ENCODE results near the gene SART3. TPM values are rescaled to one million over a fixed set of nuclear protein-coding genes. Genes with fewer than 3 reads are reported as not detected.

The SART3 gene
- total RNA-seq, 3 donors from 2014 or later, result 49.8 to 62.9 (median 60.2) TPM

DNA sequence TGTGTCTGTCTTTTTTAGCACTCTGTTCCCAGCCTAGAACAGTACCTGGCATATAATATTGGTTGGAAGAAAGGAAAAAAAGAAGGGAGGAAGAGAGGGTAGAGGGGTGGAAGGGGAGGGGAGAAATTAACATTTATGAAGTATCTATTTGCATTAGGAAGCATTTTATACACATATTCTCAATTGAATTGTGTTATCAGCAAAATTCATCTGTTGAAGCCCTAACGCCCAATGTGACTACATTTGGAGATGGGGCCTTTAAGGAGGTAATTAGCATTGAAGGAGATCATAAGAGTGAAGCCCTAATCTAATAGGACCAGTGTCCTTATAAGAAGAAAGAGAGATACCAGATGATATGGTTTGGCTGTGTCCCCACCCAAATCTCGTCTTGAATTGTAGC, 76.1 kb downstream of the SART3 start:
- no peak overlapping the region for H3K4me3 ChIP-seq
- H3K36me3 ChIP-seq, result no peaks in the 10 kb centered on the region
- no peak overlapping the region for H3K27ac ChIP-seq
- TF ChIP-seq, protein P1, sequence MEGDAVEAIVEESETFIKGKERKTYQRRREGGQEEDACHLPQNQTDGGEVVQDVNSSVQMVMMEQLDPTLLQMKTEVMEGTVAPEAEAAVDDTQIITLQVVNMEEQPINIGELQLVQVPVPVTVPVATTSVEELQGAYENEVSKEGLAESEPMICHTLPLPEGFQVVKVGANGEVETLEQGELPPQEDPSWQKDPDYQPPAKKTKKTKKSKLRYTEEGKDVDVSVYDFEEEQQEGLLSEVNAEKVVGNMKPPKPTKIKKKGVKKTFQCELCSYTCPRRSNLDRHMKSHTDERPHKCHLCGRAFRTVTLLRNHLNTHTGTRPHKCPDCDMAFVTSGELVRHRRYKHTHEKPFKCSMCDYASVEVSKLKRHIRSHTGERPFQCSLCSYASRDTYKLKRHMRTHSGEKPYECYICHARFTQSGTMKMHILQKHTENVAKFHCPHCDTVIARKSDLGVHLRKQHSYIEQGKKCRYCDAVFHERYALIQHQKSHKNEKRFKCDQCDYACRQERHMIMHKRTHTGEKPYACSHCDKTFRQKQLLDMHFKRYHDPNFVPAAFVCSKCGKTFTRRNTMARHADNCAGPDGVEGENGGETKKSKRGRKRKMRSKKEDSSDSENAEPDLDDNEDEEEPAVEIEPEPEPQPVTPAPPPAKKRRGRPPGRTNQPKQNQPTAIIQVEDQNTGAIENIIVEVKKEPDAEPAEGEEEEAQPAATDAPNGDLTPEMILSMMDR (IDR thresholded peaks at IDR 0.05), result no peak
- TF ChIP-seq POLR2A (IDR thresholded peaks at IDR 0.05) (no peak), POLR2AphosphoS5 (IDR thresholded peaks at IDR 0.05) (no peak)
- H3K27me3 ChIP-seq, result no peaks in the 10 kb centered on the region
- DNase-seq (ENCODE audit: low spot score in 2 of 2), result no peak
- intact Hi-C loops (cut with DNase I; ENCODE audit: low total_unique reads), result loop anchor here (5.0 kb wide), 2 partner anchors 262 to 1188 kb away; no protein-coding TSS in a partner anchor
- H3K4me1 ChIP-seq, result no peaks in the 10 kb centered on the region
- peaks cover 4 to 9% of the 10 kb centered on the region in 2 donors for H3K9me3 ChIP-seq

DNA sequence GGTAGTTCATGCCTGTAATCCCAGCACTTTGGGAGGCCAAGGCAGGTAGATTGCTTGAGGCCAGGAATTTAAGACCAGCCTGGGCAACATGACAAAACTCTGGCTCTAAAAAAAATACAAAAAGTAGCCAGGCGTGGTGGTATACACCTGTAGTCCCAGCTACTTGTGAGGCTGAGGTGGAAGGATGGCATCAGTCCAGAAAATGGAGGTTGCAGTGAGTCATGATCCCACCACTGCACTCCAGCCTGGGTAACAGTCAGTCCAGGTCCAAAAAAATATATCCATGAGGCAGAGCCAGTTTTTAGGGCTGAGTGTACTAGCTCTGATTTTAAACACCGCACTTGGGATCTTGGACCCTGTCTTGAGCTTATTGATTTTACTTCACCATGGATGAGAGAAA, 76.5 kb downstream of the SART3 start:
- no peaks in the 10 kb centered on the region for H3K4me1 ChIP-seq
- no peaks in the 10 kb centered on the region for H3K27me3 ChIP-seq
- no peak for TF ChIP-seq POLR2AphosphoS5 (IDR thresholded peaks at IDR 0.05)
- TF ChIP-seq, protein P1 (IDR thresholded peaks at IDR 0.05), result no peak
- TF ChIP-seq POLR2A (IDR thresholded peaks at IDR 0.05), result no peak
- H3K9me3 ChIP-seq, result peaks cover 4 to 9% of the 10 kb centered on the region in 2 donors
- no peak for DNase-seq (ENCODE audit: low spot score in 2 of 2)
- H3K36me3 ChIP-seq, result no peaks in the 10 kb centered on the region
- no peak overlapping the region for H3K4me3 ChIP-seq
- no peak overlapping the region for H3K27ac ChIP-seq
- intact Hi-C loops (cut with DNase I; ENCODE audit: low total_unique reads), result no loop called here

DNA sequence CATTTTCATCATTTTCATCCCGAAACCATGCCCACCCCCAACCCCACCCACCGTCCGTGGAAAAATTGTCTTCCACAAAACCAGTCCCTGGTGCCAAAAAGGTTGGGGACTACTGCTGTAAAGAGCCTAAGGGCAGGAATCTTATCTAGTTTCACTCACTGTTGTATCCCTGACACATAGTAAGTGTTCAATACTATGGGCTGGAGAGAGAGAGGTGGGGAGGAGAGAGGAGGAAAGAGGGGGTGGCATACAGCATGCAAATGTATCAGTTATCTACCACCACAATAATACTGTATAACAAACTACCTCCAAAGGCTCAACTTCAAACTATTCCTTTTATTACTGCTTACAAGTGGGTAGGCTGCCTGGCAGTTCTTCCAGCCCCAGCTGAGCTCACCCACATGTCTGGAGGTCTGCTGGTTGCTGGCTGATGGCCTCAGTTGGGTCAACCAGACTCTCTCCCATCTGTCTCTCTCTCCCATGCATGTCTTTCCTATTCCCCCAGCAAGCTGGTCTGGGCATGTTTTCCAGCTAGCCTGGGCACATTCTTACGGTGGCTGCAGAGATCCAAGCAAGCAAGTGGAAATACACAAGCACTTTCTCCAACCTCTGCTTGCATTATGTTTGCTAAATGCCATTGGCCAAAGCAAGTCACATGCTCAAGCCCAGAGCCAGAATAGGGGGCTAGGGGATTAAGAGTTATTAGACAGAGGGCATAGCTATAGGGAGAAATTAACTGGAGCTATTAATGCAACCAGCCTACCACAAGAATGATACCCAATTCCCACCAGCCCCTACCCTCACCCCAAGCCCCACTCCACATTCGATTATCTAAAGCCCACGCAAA, 77.5 kb downstream of the SART3 start:
- no peak overlapping the region for H3K27ac ChIP-seq
- intact Hi-C loops (cut with DNase I; ENCODE audit: low total_unique reads), result no loop called here
- H3K27me3 ChIP-seq, result no peaks in the 10 kb centered on the region
- TF ChIP-seq, protein P1 (IDR thresholded peaks at IDR 0.05), result no peak
- TF ChIP-seq POLR2A (IDR thresholded peaks at IDR 0.05) (no peak), POLR2AphosphoS5 (IDR thresholded peaks at IDR 0.05) (no peak)
- no peak overlapping the region for H3K4me3 ChIP-seq
- peaks cover 4 to 9% of the 10 kb centered on the region in 2 donors for H3K9me3 ChIP-seq
- no peaks in the 10 kb centered on the region for H3K4me1 ChIP-seq
- H3K36me3 ChIP-seq, result no peaks in the 10 kb centered on the region
- peak in 1 of 2 donors; percentile 24 for DNase-seq (ENCODE audit: low spot score in 2 of 2)

DNA sequence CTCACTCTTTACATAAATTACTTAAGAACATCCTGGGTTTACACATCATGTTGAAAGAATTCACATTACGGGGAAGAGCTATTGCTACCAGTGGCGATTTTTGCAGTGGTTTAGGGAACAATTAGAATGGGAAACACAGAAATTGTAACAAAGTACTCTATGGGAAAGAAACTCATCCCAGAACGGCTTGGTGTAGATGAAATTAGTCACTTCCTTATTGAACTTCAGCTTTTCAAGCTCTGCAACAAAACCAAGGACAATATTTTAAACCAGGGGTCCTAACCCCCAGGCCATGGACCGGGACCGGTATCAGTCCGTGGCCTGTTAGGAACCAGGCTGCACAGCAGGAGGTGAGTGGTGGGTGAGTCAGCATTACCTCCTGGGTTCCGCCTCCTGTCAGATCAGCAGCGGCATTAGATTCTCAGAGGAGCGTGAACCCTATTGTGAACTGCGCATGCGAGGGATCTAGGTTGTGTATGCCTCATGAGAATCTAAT, 78.2 kb downstream of the SART3 start:
- Histone ChIP-seq H3K9me3 (peaks cover 4 to 9% of the 10 kb centered on the region in 2 donors), H3K27ac (no peak overlapping the region), H3K4me3 (no peak overlapping the region), H3K27me3 (no peaks in the 10 kb centered on the region), H3K4me1 (no peaks in the 10 kb centered on the region), H3K36me3 (no peaks in the 10 kb centered on the region)
- intact Hi-C loops (cut with DNase I; ENCODE audit: low total_unique reads), result no loop called here
- no peak for TF ChIP-seq POLR2A (IDR thresholded peaks at IDR 0.05)
- no peak for TF ChIP-seq POLR2AphosphoS5 (IDR thresholded peaks at IDR 0.05)
- TF ChIP-seq, protein P1 (IDR thresholded peaks at IDR 0.05), result no peak
- DNase-seq (ENCODE audit: low spot score in 2 of 2), result no peak

DNA sequence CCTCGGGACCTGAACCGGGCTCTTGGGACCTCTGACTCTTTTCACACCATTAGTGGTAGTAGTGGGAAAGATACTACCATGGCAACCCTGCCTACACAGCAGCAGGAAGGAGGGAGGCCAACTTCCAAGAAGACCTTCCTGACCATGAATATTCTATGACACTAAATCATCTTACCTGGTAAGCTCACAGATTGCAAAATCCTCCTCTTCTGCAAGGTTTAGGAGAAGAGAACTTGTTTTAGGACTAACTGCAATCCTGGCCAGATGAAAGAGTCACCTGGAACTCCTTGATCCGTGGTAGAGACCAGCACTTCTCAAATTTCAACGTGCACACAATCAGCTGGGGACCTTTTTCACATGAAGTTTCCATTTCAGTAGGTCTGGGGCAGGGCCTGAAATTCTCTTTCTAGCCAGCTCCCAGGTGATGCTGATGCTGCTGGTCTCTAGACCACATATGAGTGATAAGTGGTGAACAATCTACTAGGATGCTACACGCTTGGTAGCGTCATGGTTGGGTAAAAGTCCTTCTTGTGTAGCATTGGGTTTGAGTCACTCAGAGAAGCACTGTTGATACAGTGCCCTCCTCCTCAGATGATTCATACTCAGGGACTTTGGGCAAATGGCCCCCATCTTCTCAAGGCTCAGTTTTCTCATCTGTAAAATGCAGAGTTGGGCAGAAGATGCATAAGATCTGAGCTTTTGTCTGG, 81.5 kb downstream of the SART3 start:
- Histone ChIP-seq H3K4me1 (no peaks in the 10 kb centered on the region), H3K27me3 (no peaks in the 10 kb centered on the region), H3K4me3 (no peak overlapping the region), H3K36me3 (no peaks in the 10 kb centered on the region), H3K27ac (no peak overlapping the region), H3K9me3 (no peaks in the 10 kb centered on the region)
- no peak for DNase-seq (ENCODE audit: low spot score in 2 of 2)
- TF ChIP-seq POLR2A (IDR thresholded peaks at IDR 0.05), result no peak
- no peak for TF ChIP-seq POLR2AphosphoS5 (IDR thresholded peaks at IDR 0.05)
- intact Hi-C loops (cut with DNase I; ENCODE audit: low total_unique reads), result no loop called here
